Gastrocnemius medialis (tissue), 4 donors: Measurements from ENCODE around the gene PCYOX1L. TPM values are rescaled to one million over a fixed set of nuclear protein-coding genes. Genes with fewer than 3 reads are reported as not detected.
A peak's percentile ranks its signal among the peaks of the same experiment; 100 is the strongest.

ENCODE experiments used
- ATAC-seq, 2 donors: fragments of 150-250 bp; one replicate each; pipeline ENCODE4 v1.9.1; 2016
- DNase-seq, 2 donors: peaks; one replicate each; pipeline ENCODE4 v3.0.0-alpha.2; 2019
- H3K27ac ChIP-seq, 4 donors: fragments of 200-600 bp; sonication (generic); 1 replicate in 1 of 4; 2 replicates in 3 of 4; pipeline ENCODE4 v1.5.1; 2016 to 2018; ENCODE audit warnings: mild to moderate bottlenecking in 2 of 4, moderate library complexity in 1 of 4
- H3K27me3 ChIP-seq, 3 donors: fragments of 200-600 bp; sonication (generic) in 2 of 3; 1 replicate in 1 of 3; 2 replicates in 2 of 3; pipeline versions ENCODE4 v1.5.1 to v1.6.0; 2016 to 2019; ENCODE audit warnings: mild to moderate bottlenecking in 1 of 3, moderate library complexity in 1 of 3
- H3K36me3 ChIP-seq, 2 donors: fragments of 200-600 bp; sonication (generic) in 1 of 2; one replicate each; pipeline ENCODE4 v1.5.1; 2017 to 2018
- H3K4me1 ChIP-seq, 2 donors: fragments of 200-600 bp; sonication (generic) in 1 of 2; one replicate each; pipeline ENCODE4 v1.5.1; 2016 to 2017; ENCODE audit warnings: mild to moderate bottlenecking in 2 of 2
- H3K4me3 ChIP-seq, 4 donors: fragments of 200-600 bp; sonication (generic) in 3 of 4; 1 replicate in 1 of 4; 2 replicates in 3 of 4; pipeline ENCODE4 v1.5.1; 2016 to 2019; ENCODE audit warnings: mild to moderate bottlenecking in 2 of 4
- H3K9me3 ChIP-seq, 3 donors: fragments of 200-600 bp; sonication (generic) in 2 of 3; 1 replicate in 1 of 3; 2 replicates in 2 of 3; pipeline ENCODE4 v1.5.1; 2016 to 2019
- CTCF ChIP-seq, 5 experiments: fragments of 450-650 bp in 3 of 5; fragments of 200-600 bp in 2 of 5; sonication (generic) in 2 of 5; IDR thresholded peaks in 4 of 5; conservative IDR thresholded peaks in 1 of 5; 1 replicate in 4 of 5; 2 replicates in 1 of 5; pipeline ENCODE4 v1.5.1; 2016 to 2019; ENCODE audit warnings: antibody characterized with exemption in 5 of 5, mild to moderate bottlenecking in 3 of 5, moderate library complexity in 3 of 5
- POLR2A ChIP-seq, 2 donors: fragments of 450-650 bp; IDR thresholded peaks; one replicate each; pipeline ENCODE4 v1.6.1; 2017; ENCODE audit warnings: antibody characterized with exemption in 2 of 2, mild to moderate bottlenecking in 2 of 2, moderate library complexity in 2 of 2
- in situ Hi-C, 4 donors: fragments of 200-750 bp; cut with MboI; loops; one replicate each; pipeline versions ENCODE4 v1.15.0 to v1.8.0; 2017; ENCODE audit warnings: low sequenced_read_pairs in 4 of 4
- intact Hi-C: fragments of 100-400 bp; cut with DNase I; formaldehyde crosslinking; loops from one replicate; pipeline ENCODE4 v1.15.1; 2023; ENCODE audit warnings: low total_unique reads
- total RNA-seq, 4 donors: library from RNA; depleted of rRNA; stranded (reverse); fragments of >200 nt; gene quantifications; one replicate each; pipeline versions ENCODE4 v1.1.0 to v1.2.3, GENCODE V29; 2016

Gene PCYOX1L
- total RNA-seq, 4 donors from 2014 or later = 0.29 to 1.5 (median 1.2) TPM

GRCh38 chr5:149418910-149419531, 61.2 kb downstream of the PCYOX1L start:
- in situ Hi-C loops (no loop called here), intact Hi-C loops (no loop called here)
- H3K36me3 ChIP-seq = no peaks in the 10 kb centered on the region
- DNase-seq (no peak), ATAC-seq (no peak)
- no peaks in the 10 kb centered on the region for H3K9me3 ChIP-seq
- no peaks in the 10 kb centered on the region for H3K27me3 ChIP-seq
- no peak overlapping the region for H3K4me3 ChIP-seq
- peak overlapping the region; percentile 5 to 60 (median 48) for H3K27ac ChIP-seq
- peaks cover 9 to 30% of the 10 kb centered on the region in 2 donors for H3K4me1 ChIP-seq
- TF ChIP-seq CTCF (IDR thresholded peaks at IDR 0.05 in 4 of 5, conservative IDR thresholded peaks at IDR 0.05 in 1 of 5) = no peak
- no peak for TF ChIP-seq POLR2A (IDR thresholded peaks at IDR 0.05)

Other genes with a start within 250 kb of the PCYOX1L start
- 100 to 1,000 TPM in 1 of 4 donors, 10 to 100 TPM in 3; 37.5 to 155 (median 67.7) TPM for gene ABLIM3, start 216.6 kb upstream of the PCYOX1L start, total RNA-seq
- 10 to 100 TPM; 28.6 to 39.9 (median 32.9) TPM for gene AFAP1L1, start 86.2 kb upstream of the PCYOX1L start, total RNA-seq
- gene GRPEL2, start 12.5 kb upstream of the PCYOX1L start, total RNA-seq = 10 to 100 TPM in 2 of 4 donors, 1 to 10 TPM in 2; 7.8 to 13.3 (median 9.9) TPM
- gene IL17B, start 21.2 kb downstream of the PCYOX1L start, total RNA-seq = 1 to 10 TPM in 1 of 4 donors, not detected in 3; 1.2 TPM
- gene CSNK1A1, start 193.4 kb downstream of the PCYOX1L start, total RNA-seq = 100 to 1,000 TPM; 157 to 252 (median 215) TPM
- gene ARHGEF37, start 223.5 kb downstream of the PCYOX1L start, total RNA-seq = 10 to 100 TPM in 3 of 4 donors, 1 to 10 TPM in 1; 9.5 to 28.6 (median 21.0) TPM